SH-SY5Y (cell line): ENCODE results near the gene ZP1.

Source experiments
- GATA2 ChIP-seq: IDR thresholded peaks from 2 replicates; pipeline ENCODE4 v1.6.1; 2011; ENCODE audit warnings: mild to moderate bottlenecking, low read depth, low read length
- GATA3 ChIP-seq: IDR thresholded peaks from 2 replicates; pipeline ENCODE4 v1.6.1; 2011; ENCODE audit warnings: low read depth, mild to moderate bottlenecking, low read length, moderate library complexity

DNA sequence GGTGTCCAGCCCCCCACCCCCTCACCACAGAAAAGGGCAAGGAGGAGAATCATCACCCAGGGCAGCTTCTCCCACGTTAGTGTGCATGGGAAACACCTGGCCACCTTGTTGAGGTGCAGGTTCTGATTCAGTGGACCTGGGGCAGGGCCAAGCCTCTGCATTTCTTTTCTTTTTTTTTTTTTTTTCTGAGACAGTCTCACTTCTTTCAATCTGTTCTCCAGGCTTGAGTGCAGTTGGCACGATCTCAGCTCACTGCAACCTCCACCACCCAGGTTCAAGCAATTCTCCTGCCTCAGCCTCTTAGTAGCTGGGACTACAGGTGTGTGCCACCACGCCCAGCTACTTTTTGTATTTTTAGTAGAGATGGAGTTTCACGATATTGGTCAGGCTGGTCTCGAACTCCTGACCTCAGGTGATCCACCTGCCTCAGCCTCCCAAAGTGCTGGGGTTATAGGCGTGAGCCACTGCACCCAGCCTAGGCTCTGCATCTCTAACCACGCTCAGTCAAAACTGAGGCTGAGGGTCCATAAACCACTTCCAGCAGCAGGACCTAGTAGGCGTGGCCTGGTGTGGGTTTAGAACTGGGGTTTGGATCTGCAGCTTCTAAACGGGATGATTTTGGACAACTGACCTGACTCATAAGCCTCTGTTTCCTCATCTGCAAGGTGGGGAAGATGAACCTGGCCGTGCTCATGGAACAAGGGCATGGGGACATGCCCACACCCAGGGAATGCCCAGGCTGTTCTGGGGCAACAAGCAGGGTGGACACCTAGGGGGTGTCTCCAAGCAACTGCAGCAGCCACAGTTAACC is 734 bp downstream of the ZP1 start:
- TF ChIP-seq GATA2 (no peak), GATA3 (no peak)
